Measurements from ENCODE around the gene SLC52A1.
A peak's percentile ranks its signal among the peaks of the same experiment; 100 is the strongest.

The SLC52A1 gene

GRCh38 chr17:5022171-5022711 is 13.0 kb downstream of the SLC52A1 start:
- Mint-ChIP-seq H3K4me1 (ENCODE audit: low read depth) (peaks cover 5% of the 10 kb centered on the region), H3K9me3 (no peaks in the 10 kb centered on the region), H3K36me3 (ENCODE audit: low read depth) (peaks cover 27% of the 10 kb centered on the region), H3K4me3 (no peak overlapping the region), H3K27me3 (ENCODE audit: low read depth) (no peaks in the 10 kb centered on the region), H3K27ac (no peak overlapping the region)
- DNase-seq (ENCODE audit: low spot score): no peak

- H3K9me3 Mint-ChIP-seq: no peaks in the 10 kb centered on the region
- no peak overlapping the region for H3K27ac Mint-ChIP-seq
- peaks cover 33% of the 10 kb centered on the region for H3K36me3 Mint-ChIP-seq (ENCODE audit: low read depth)
- no peak overlapping the region for H3K4me3 Mint-ChIP-seq
- no peak for DNase-seq (ENCODE audit: low spot score)
- peaks cover 6% of the 10 kb centered on the region for H3K4me1 Mint-ChIP-seq (ENCODE audit: low read depth)
- no peaks in the 10 kb centered on the region for H3K27me3 Mint-ChIP-seq (ENCODE audit: low read depth)
These were observed 14.7 kb downstream of the SLC52A1 start for GRCh38 chr17:5020502-5021023.

- H3K9me3 Mint-ChIP-seq: no peaks in the 10 kb centered on the region
- H3K27ac Mint-ChIP-seq: peak overlapping the region; percentile 44
- H3K36me3 Mint-ChIP-seq (ENCODE audit: low read depth): peaks cover 34% of the 10 kb centered on the region
- no peak overlapping the region for H3K4me3 Mint-ChIP-seq
- H3K4me1 Mint-ChIP-seq (ENCODE audit: low read depth): peaks cover 6% of the 10 kb centered on the region
- no peak for DNase-seq (ENCODE audit: low spot score)
- no peaks in the 10 kb centered on the region for H3K27me3 Mint-ChIP-seq (ENCODE audit: low read depth)
These were observed 15.7 kb downstream of the SLC52A1 start for GRCh38 chr17:5019475-5019956.

- no peak for DNase-seq (ENCODE audit: low spot score)
- no peak overlapping the region for H3K27ac Mint-ChIP-seq
- H3K4me1 Mint-ChIP-seq (ENCODE audit: low read depth): peaks cover 15% of the 10 kb centered on the region
- H3K36me3 Mint-ChIP-seq (ENCODE audit: low read depth): peaks cover 34% of the 10 kb centered on the region
- H3K27me3 Mint-ChIP-seq (ENCODE audit: low read depth): no peaks in the 10 kb centered on the region
- no peak overlapping the region for H3K4me3 Mint-ChIP-seq
- H3K9me3 Mint-ChIP-seq: no peaks in the 10 kb centered on the region
These were observed 20.9 kb downstream of the SLC52A1 start for GRCh38 chr17:5014357-5014756.

- Mint-ChIP-seq H3K27ac (peak overlapping the region; percentile 37), H3K9me3 (no peaks in the 10 kb centered on the region), H3K27me3 (ENCODE audit: low read depth) (no peaks in the 10 kb centered on the region), H3K36me3 (ENCODE audit: low read depth) (peaks cover 37% of the 10 kb centered on the region), H3K4me3 (no peak overlapping the region), H3K4me1 (ENCODE audit: low read depth) (peaks cover 11% of the 10 kb centered on the region)
- peak; percentile 50 for DNase-seq (ENCODE audit: low spot score)
These were observed 23.3 kb downstream of the SLC52A1 start for GRCh38 chr17:5011928-5012327.

GRCh38 chr17:5003214-5003867 is 31.9 kb downstream of the SLC52A1 start:
- Mint-ChIP-seq H3K27ac (no peak overlapping the region), H3K9me3 (no peaks in the 10 kb centered on the region), H3K36me3 (ENCODE audit: low read depth) (peaks cover 45% of the 10 kb centered on the region), H3K4me3 (no peak overlapping the region), H3K4me1 (ENCODE audit: low read depth) (peaks cover 10% of the 10 kb centered on the region), H3K27me3 (ENCODE audit: low read depth) (no peaks in the 10 kb centered on the region)
- no peak for DNase-seq (ENCODE audit: low spot score)

- Mint-ChIP-seq H3K36me3 (ENCODE audit: low read depth) (peaks cover 39% of the 10 kb centered on the region), H3K27me3 (ENCODE audit: low read depth) (no peaks in the 10 kb centered on the region), H3K9me3 (no peaks in the 10 kb centered on the region), H3K4me3 (no peak overlapping the region), H3K4me1 (ENCODE audit: low read depth) (peaks cover 10% of the 10 kb centered on the region), H3K27ac (no peak overlapping the region)
- no peak for DNase-seq (ENCODE audit: low spot score)
These were observed 33.0 kb downstream of the SLC52A1 start for GRCh38 chr17:5002121-5002788.

- Mint-ChIP-seq H3K9me3 (no peaks in the 10 kb centered on the region), H3K36me3 (ENCODE audit: low read depth) (peaks cover 30% of the 10 kb centered on the region), H3K4me1 (ENCODE audit: low read depth) (peaks cover 14% of the 10 kb centered on the region), H3K27ac (no peak overlapping the region), H3K4me3 (no peak overlapping the region), H3K27me3 (ENCODE audit: low read depth) (no peaks in the 10 kb centered on the region)
- DNase-seq (ENCODE audit: low spot score): no peak
These were observed 35.0 kb downstream of the SLC52A1 start for GRCh38 chr17:5000237-5000639.

- Mint-ChIP-seq H3K27me3 (ENCODE audit: low read depth) (no peaks in the 10 kb centered on the region), H3K27ac (peak overlapping the region; percentile 38), H3K4me1 (ENCODE audit: low read depth) (peaks cover 18% of the 10 kb centered on the region), H3K4me3 (peak overlapping the region; percentile 89), H3K9me3 (no peaks in the 10 kb centered on the region), H3K36me3 (ENCODE audit: low read depth) (peaks cover 23% of the 10 kb centered on the region)
- DNase-seq (ENCODE audit: low spot score): no peak
These were observed 35.7 kb downstream of the SLC52A1 start for GRCh38 chr17:4999430-5000093.

GRCh38 chr17:4998732-4999429 is 36.3 kb downstream of the SLC52A1 start:
- H3K4me3 Mint-ChIP-seq: peak overlapping the region; percentile 89
- peaks cover 18% of the 10 kb centered on the region for H3K4me1 Mint-ChIP-seq (ENCODE audit: low read depth)
- peaks cover 16% of the 10 kb centered on the region for H3K36me3 Mint-ChIP-seq (ENCODE audit: low read depth)
- H3K27ac Mint-ChIP-seq: peak overlapping the region; percentile 38
- no peak for DNase-seq (ENCODE audit: low spot score)
- no peaks in the 10 kb centered on the region for H3K27me3 Mint-ChIP-seq (ENCODE audit: low read depth)
- no peaks in the 10 kb centered on the region for H3K9me3 Mint-ChIP-seq

- H3K27ac Mint-ChIP-seq: peak overlapping the region; percentile 63
- H3K36me3 Mint-ChIP-seq (ENCODE audit: low read depth): peaks cover 11% of the 10 kb centered on the region
- H3K9me3 Mint-ChIP-seq: no peaks in the 10 kb centered on the region
- H3K4me3 Mint-ChIP-seq: peak overlapping the region; percentile 89
- no peak for DNase-seq (ENCODE audit: low spot score)
- no peaks in the 10 kb centered on the region for H3K27me3 Mint-ChIP-seq (ENCODE audit: low read depth)
- peaks cover 18% of the 10 kb centered on the region for H3K4me1 Mint-ChIP-seq (ENCODE audit: low read depth)
These were observed 37.0 kb downstream of the SLC52A1 start for GRCh38 chr17:4998027-4998731.

GRCh38 chr17:4997302-4998026 is 37.8 kb downstream of the SLC52A1 start, which contains the start of the genes INCA1 and KIF1C:
TSS of gene INCA1 (minus strand) at chr17:4997522. CDS start at chr17:4994437, 3,085 bp downstream.
TSS of gene KIF1C (plus strand) at chr17:4997950. CDS start at chr17:5000247, 2,297 bp downstream.
- H3K4me3 Mint-ChIP-seq: peak within 1 kb of the TSS; percentile 89
- H3K9me3 Mint-ChIP-seq: no peaks in the 10 kb centered on the region
- H3K27ac Mint-ChIP-seq: peak within 1 kb of the TSS; percentile 72
- H3K4me1 Mint-ChIP-seq (ENCODE audit: low read depth): peaks cover 18% of the 10 kb centered on the region
- peak; percentile 90 for DNase-seq (ENCODE audit: low spot score)
- no peaks in the 10 kb centered on the region for H3K27me3 Mint-ChIP-seq (ENCODE audit: low read depth)
- peaks cover 11% of the 10 kb centered on the region for H3K36me3 Mint-ChIP-seq (ENCODE audit: low read depth)
